CD14-positive monocyte (primary cell): ENCODE results near the gene SPIB. TPM values are rescaled to one million over a fixed set of nuclear protein-coding genes. Genes with fewer than 3 reads are reported as not detected.

Source experiments
- DNase-seq, 3 donors: peaks; one replicate each; pipeline ENCODE4 v3.0.0-alpha.2; 2011 to 2022
- H2AFZ ChIP-seq: 2 replicates; pipeline ENCODE4 v1.6.0; 2012; ENCODE audit warnings: mild to moderate bottlenecking, low read depth, low read length, inconsistent platforms; ENCODE audit not compliant: insufficient read depth, poor library complexity, severe bottlenecking
- H3K27ac ChIP-seq, 2 donors: 1 replicate in 1 of 2; 2 replicates in 1 of 2; pipeline ENCODE4 v1.5.1; 2012 to 2013; ENCODE audit warnings: low read length in 2 of 2, control low read depth in 1 of 2, inconsistent platforms in 1 of 2, low read depth in 1 of 2, mild to moderate bottlenecking in 1 of 2
- H3K27me3 ChIP-seq, 2 donors: one replicate each; pipeline versions ENCODE4 v1.6.0 to v1.6.1; 2011 to 2013; ENCODE audit warnings: low read length in 2 of 2; ENCODE audit not compliant: control insufficient read depth in 2 of 2, insufficient read depth in 2 of 2
- H3K36me3 ChIP-seq, 2 donors: replicated peaks in 1 of 2; 1 replicate in 1 of 2; 2 replicates in 1 of 2; pipeline versions ENCODE4 v1.5.1 to v1.6.1; 2012 to 2013; ENCODE audit warnings: low read length in 2 of 2, control low read depth in 1 of 2, inconsistent platforms in 1 of 2, mild to moderate bottlenecking in 1 of 2; ENCODE audit not compliant: insufficient read depth in 2 of 2, control insufficient read depth in 1 of 2
- H3K4me1 ChIP-seq, 2 donors: 1 replicate in 1 of 2; 2 replicates in 1 of 2; pipeline versions ENCODE4 v1.5.1 to v1.6.1; 2012 to 2013; ENCODE audit warnings: low read length in 2 of 2, control low read depth in 1 of 2, inconsistent platforms in 1 of 2, mild to moderate bottlenecking in 1 of 2, moderate library complexity in 1 of 2; ENCODE audit not compliant: insufficient read depth in 2 of 2, control insufficient read depth in 1 of 2
- H3K4me2 ChIP-seq: replicated peaks from 2 replicates; pipeline ENCODE3; 2012; ENCODE audit warnings: low read length, moderate library complexity, mild to moderate bottlenecking; ENCODE audit not compliant: poor library complexity, severe bottlenecking; ENCODE audit errors: extremely low read depth
- H3K4me3 ChIP-seq, 3 experiments: fragments of 200-600 bp in 1 of 3; sonication (generic) in 1 of 3; replicated peaks in 1 of 3; 1 replicate in 2 of 3; 2 replicates in 1 of 3; pipeline ENCODE4 v1.5.1; 2011 to 2013; ENCODE audit warnings: low read length in 3 of 3, mild to moderate bottlenecking in 3 of 3, control low read depth in 2 of 3, low read depth in 2 of 3, inconsistent platforms in 1 of 3, moderate library complexity in 1 of 3
- H3K79me2 ChIP-seq: 2 replicates; pipeline ENCODE4 v1.6.0; 2012; ENCODE audit warnings: mild to moderate bottlenecking, control low read depth, inconsistent platforms, low read length, moderate library complexity; ENCODE audit not compliant: insufficient read depth
- H3K9ac ChIP-seq: 2 replicates; pipeline ENCODE4 v1.6.0; 2017; ENCODE audit warnings: low read length, mild to moderate bottlenecking; ENCODE audit not compliant: insufficient read depth, poor library complexity, severe bottlenecking
- H3K9me3 ChIP-seq, 2 donors: replicated peaks in 1 of 2; 1 replicate in 1 of 2; 2 replicates in 1 of 2; pipeline versions ENCODE4 v1.5.1 to v1.6.1; 2012 to 2013; ENCODE audit warnings: low read length in 2 of 2, control low read depth in 1 of 2; ENCODE audit not compliant: control insufficient read depth in 1 of 2, insufficient read depth in 1 of 2
- H4K20me1 ChIP-seq: 2 replicates; pipeline ENCODE4 v1.6.0; 2012; ENCODE audit warnings: mild to moderate bottlenecking, low read length, control low read depth, moderate library complexity; ENCODE audit not compliant: insufficient read depth
- H3K27ac Mint-ChIP-seq, 7 donors: one replicate each; pipeline ENCODE4 v1.8.0; 2020; ENCODE audit warnings: mild to moderate bottlenecking in 7 of 7, mixed read lengths in 7 of 7, moderate library complexity in 6 of 7, inconsistent platforms in 2 of 7
- H3K27me3 Mint-ChIP-seq, 3 donors: one replicate each; pipeline ENCODE4 v1.8.0; 2021 to 2022; ENCODE audit warnings: low read depth in 3 of 3, mild to moderate bottlenecking in 3 of 3, mixed read lengths in 3 of 3, moderate library complexity in 3 of 3, inconsistent platforms in 1 of 3
- H3K36me3 Mint-ChIP-seq, 2 donors: one replicate each; pipeline ENCODE4 v1.8.0; 2020; ENCODE audit warnings: mixed read lengths in 2 of 2, inconsistent platforms in 1 of 2, mild to moderate bottlenecking in 1 of 2
- H3K4me1 Mint-ChIP-seq: one replicate; pipeline ENCODE4 v1.8.0; 2020; ENCODE audit warnings: mild to moderate bottlenecking, mixed read lengths
- H3K4me3 Mint-ChIP-seq, 2 donors: one replicate each; pipeline ENCODE4 v1.8.0; 2020; ENCODE audit warnings: mild to moderate bottlenecking in 2 of 2, mixed read lengths in 2 of 2, moderate library complexity in 1 of 2
- H3K9me3 Mint-ChIP-seq, 7 donors: one replicate each; pipeline ENCODE4 v1.8.0; 2020 to 2022; ENCODE audit warnings: mixed read lengths in 7 of 7, mild to moderate bottlenecking in 6 of 7, moderate library complexity in 6 of 7, inconsistent platforms in 2 of 7
- CTCF ChIP-seq: fragments of 200-600 bp; IDR thresholded peaks from one replicate; pipeline ENCODE4 v1.8.0; 2022; ENCODE audit warnings: antibody characterized with exemption, mild to moderate bottlenecking
- WGBS: methylation state at CpG from one replicate; pipeline ENCODE4 v1.1.5; 2013; ENCODE audit warnings: missing lambda C conversion rate; ENCODE audit not compliant: insufficient coverage; 5-methylcytosine and 5-hydroxymethylcytosine counted together
- intact Hi-C, 2 donors: fragments of 100-400 bp; cut with micrococcal nuclease; formaldehyde crosslinking; loops; one replicate each; pipeline versions ENCODE4 v1.15.0 to v1.15.1; 2023
- polyA plus RNA-seq, 3 donors: library from polyadenylated mRNA; depleted of rRNA in 1 of 3; unstranded in 2 of 3; stranded (reverse) in 1 of 3; fragments of 300-500 nt in 2 of 3; fragments of >200 nt in 1 of 3; fragmentation: Illumina TruSeq in 2 of 3; gene quantifications; 1 replicate in 2 of 3; 2 replicates in 1 of 3; pipeline ENCODE4 v1.2.3, GENCODE V29; 2012 to 2021

SPIB gene
- polyA plus RNA-seq, 3 donors, result 0.16 to 2.3 (median 0.34) TPM

DNA sequence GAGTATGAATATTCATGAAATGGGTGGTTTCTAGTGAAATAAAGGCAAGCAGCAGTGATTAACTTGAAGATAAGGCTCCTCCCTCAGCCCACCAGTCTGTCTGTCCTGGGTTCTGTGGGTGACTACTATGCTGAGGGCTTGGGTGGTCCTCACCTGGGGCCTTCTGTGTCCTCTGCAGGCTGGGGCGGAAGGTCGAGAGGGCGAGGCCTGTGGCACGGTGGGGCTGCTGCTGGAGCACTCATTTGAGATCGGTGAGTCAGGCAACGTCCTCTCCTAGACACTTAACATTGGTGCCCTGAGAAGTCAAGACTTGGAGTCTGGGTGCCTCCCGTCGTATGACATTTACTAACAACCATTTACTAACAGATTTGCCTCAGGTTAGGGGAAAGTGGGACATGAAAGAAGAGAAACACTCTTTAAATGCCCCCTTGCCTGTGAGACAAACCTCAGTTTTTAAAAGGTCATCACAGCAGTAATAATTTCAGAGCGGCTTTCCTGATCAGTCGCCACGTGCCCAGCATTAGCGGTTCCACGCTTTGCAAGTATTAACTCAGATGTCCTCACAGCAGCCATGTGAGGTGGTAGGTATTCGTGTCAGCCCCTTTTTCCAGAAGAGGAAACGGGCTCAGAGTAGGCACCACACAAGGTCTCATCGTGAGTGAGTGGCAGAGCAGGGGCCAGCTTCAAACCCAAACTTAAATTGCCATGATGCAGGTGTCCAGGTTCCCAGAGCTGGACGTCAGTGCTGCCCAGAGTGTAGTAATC is 59.2 kb downstream of the SPIB start:
- peaks cover 14% of the 10 kb centered on the region for H3K4me1 Mint-ChIP-seq
- Histone ChIP-seq H3K4me1 (peaks cover 11 to 12% of the 10 kb centered on the region in 2 donors), H3K36me3 (peaks cover 39 to 50% of the 10 kb centered on the region in 2 donors), H3K4me2 (peak overlapping the region; percentile 87), H2AFZ (no peak overlapping the region), H3K27ac (peak overlapping the region in 1 of 2 donors; percentile 86), H3K4me3 (peak overlapping the region in 1 of 3 experiments; percentile 98), H3K9ac (no peak overlapping the region), H3K27me3 (no peaks in the 10 kb centered on the region), H4K20me1 (peaks cover 36% of the 10 kb centered on the region), H3K9me3 (no peaks in the 10 kb centered on the region), H3K79me2 (peaks cover 29% of the 10 kb centered on the region)
- no peak for DNase-seq
- intact Hi-C loops, result loop anchor here in 1 of 2 donors (2.0 kb wide), 1 partner anchor 33 kb away; the partner anchor contains the start of gene JOSD2
- no peak for TF ChIP-seq CTCF
- WGBS, result 96% methylated on average over 12 of the region's 17 CpGs
- H3K36me3 Mint-ChIP-seq, result peaks cover 36 to 52% of the 10 kb centered on the region in 2 donors
- no peak overlapping the region for H3K4me3 Mint-ChIP-seq
- H3K27me3 Mint-ChIP-seq, result peaks cover 0 to 5% (median 3%) of the 10 kb centered on the region in 3 donors
- peak overlapping the region in 5 of 7 donors; percentile 25 to 93 (median 90) for H3K27ac Mint-ChIP-seq
- H3K9me3 Mint-ChIP-seq, result peaks cover 0 to 13% (median 2%) of the 10 kb centered on the region in 7 donors

DNA sequence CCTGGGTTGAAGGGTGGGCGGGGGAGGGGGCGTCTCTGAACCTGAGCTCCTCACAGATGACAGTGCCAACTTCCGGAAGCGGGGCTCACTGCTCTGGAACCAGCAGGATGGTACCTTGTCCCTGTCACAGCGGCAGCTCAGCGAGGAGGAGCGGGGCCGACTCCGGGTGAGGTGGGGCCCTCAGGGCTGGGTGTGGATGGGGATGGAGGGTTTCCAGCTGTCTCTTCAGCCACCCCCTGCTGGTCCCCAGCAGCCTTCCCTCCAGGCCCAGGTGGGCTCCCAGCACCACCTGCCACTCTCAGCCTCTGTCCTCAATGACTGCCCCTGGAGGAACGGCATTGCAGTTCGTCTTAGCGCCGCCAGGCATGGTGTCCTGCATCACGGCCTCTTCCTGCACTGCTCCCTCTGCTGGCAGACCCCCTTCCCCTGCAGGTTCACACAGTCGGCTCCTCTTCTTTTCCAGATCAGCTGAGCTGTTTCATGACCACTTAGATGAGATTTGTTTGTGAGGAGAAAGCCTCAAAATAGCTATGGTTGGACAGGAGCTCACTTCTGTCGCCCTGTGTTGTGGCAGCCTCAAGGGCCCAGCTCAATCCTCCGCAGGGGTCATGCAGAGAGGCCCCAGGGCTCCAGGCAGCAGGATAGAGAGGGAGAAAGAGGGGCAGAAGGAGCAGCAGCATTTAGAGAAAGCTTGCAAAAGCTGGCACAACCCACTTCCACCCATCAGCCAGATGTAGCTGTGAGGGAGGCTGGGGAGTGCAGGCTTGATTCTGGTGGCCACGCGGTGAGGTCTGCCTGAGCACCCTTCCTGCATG is 60.4 kb downstream of the SPIB start:
- intact Hi-C loops, result no loop called here
- no peak for TF ChIP-seq CTCF
- 98% methylated on average over 4 of the region's 19 CpGs for WGBS
- H3K27me3 ChIP-seq, result no peaks in the 10 kb centered on the region
- H3K27ac ChIP-seq, result no peak overlapping the region
- H2AFZ ChIP-seq, result no peak overlapping the region
- no peak overlapping the region for H3K4me3 ChIP-seq
- Mint-ChIP-seq H3K36me3 (peaks cover 42 to 59% of the 10 kb centered on the region in 2 donors), H3K4me3 (no peak overlapping the region), H3K9me3 (peaks cover 0 to 13% (median 2%) of the 10 kb centered on the region in 7 donors), H3K27me3 (peaks cover 0 to 5% (median 3%) of the 10 kb centered on the region in 3 donors), H3K27ac (peak overlapping the region in 2 of 7 donors; percentile 37 to 50), H3K4me1 (peaks cover 14% of the 10 kb centered on the region)
- H3K9ac ChIP-seq, result no peak overlapping the region
- H3K79me2 ChIP-seq, result peaks cover 29% of the 10 kb centered on the region
- H3K36me3 ChIP-seq, result peaks cover 44 to 58% of the 10 kb centered on the region in 2 donors
- peaks cover 40% of the 10 kb centered on the region for H4K20me1 ChIP-seq
- peaks cover 11 to 12% of the 10 kb centered on the region in 2 donors for H3K4me1 ChIP-seq
- no peaks in the 10 kb centered on the region for H3K9me3 ChIP-seq
- H3K4me2 ChIP-seq, result no peak overlapping the region
- DNase-seq, result no peak
